Cardiac septum (tissue), 1 donor: ENCODE data around the gene AQR. TPM values are rescaled to one million over a fixed set of nuclear protein-coding genes. Genes with fewer than 3 reads are reported as not detected.

Experiments used
- DNase-seq: peaks from one replicate; pipeline ENCODE4 v3.0.0-alpha.2; 2020; ENCODE audit warnings: low spot score
- intact Hi-C: fragments of 100-400 bp; cut with DNase I; formaldehyde crosslinking; loops from one replicate; pipeline ENCODE4 v1.14.0; 2022
- long read RNA-seq: library from polyadenylated mRNA; unstranded; transcript quantifications from one replicate; pipeline ENCODE4 v2.0.0, GENCODE V29; 2021
- total RNA-seq: library from RNA; stranded (reverse); fragmentation: NEBNext Ultra II Directional; extraction: Animal tissue kit (Norgen Biotek cat#: 25700); gene quantifications from one replicate; pipeline ENCODE4 v1.2.1, GENCODE V29; 2021
- donor health status: DM: no; HTN: no; CAD: no.

Gene AQR
- 13.2 TPM for total RNA-seq
- long read RNA-seq, full-length matches to known transcripts = 7 of 11 reads
- long read RNA-seq, partial matches to known transcripts = 2 of 11 reads
- long read RNA-seq, other reads (novel, unspliced or antisense) = 2 of 11 reads

- intact Hi-C loops = loop anchor here (1.0 to 10.0 kb wide), 2 partner anchors 19 to 65 kb away; partner anchors contain the start of gene ZNF770
- peak; percentile 98 for DNase-seq
Observed at GRCh38 chr15:34969340-34970097, at the start of gene AQR. Gene AQR, minus strand, starts transcription at chr15:34969742. Its CDS starts 129 bp downstream, at chr15:34969613.

- DNase-seq = no peak
- intact Hi-C loops = no loop called here
Observed at GRCh38 chr15:35014241-35014640, 44.7 kb upstream of the AQR start.

- intact Hi-C loops = no loop called here
- no peak for DNase-seq
Observed at GRCh38 chr15:35013370-35013769, 43.8 kb upstream of the AQR start.

- no peak for DNase-seq
- intact Hi-C loops = no loop called here
Observed at GRCh38 chr15:35007397-35007796, 37.9 kb upstream of the AQR start.

- intact Hi-C loops = no loop called here
- no peak for DNase-seq
Observed at GRCh38 chr15:35005933-35006332, 36.4 kb upstream of the AQR start.

GRCh38 chr15:35003928-35004327 lies 34.4 kb upstream of the AQR start:
- DNase-seq = no peak
- intact Hi-C loops = no loop called here

GRCh38 chr15:35000511-35000910 lies 31.0 kb upstream of the AQR start:
- peak; percentile 85 for DNase-seq
- intact Hi-C loops = no loop called here

- no peak for DNase-seq
- intact Hi-C loops = no loop called here
Observed at GRCh38 chr15:34999906-35000305, 30.4 kb upstream of the AQR start.

- intact Hi-C loops = no loop called here
- DNase-seq = no peak
Observed at GRCh38 chr15:34994925-34995324, 25.4 kb upstream of the AQR start.

GRCh38 chr15:34993877-34994276 lies 24.3 kb upstream of the AQR start:
- DNase-seq = no peak
- intact Hi-C loops = no loop called here

GRCh38 chr15:34993412-34993811 lies 23.9 kb upstream of the AQR start:
- intact Hi-C loops = no loop called here
- no peak for DNase-seq

- peak; percentile 91 for DNase-seq
- intact Hi-C loops = loop anchor here (1.0 to 10.0 kb wide), 2 partner anchors 19 to 763 kb away; partner anchors contain the start of genes AQR and EMC4
Observed at GRCh38 chr15:34988027-34988902, 18.7 kb upstream of the AQR start, which contains the start of gene ZNF770. Gene ZNF770, minus strand, starts transcription at chr15:34988287. Its CDS starts 4,853 bp downstream, at chr15:34983434.

- no peak for DNase-seq
- intact Hi-C loops = loop anchor here (1.0 to 10.0 kb wide), 2 partner anchors 18 to 763 kb away; partner anchors contain the start of genes AQR and EMC4
Observed at GRCh38 chr15:34987609-34988026, 18.1 kb upstream of the AQR start.

GRCh38 chr15:34986771-34987480 lies 17.4 kb upstream of the AQR start:
- intact Hi-C loops = loop anchor here (10.0 kb wide), 1 partner anchor 762 kb away; the partner anchor contains the start of gene EMC4
- no peak for DNase-seq

GRCh38 chr15:34986326-34986725 lies 16.8 kb upstream of the AQR start:
- DNase-seq = no peak
- intact Hi-C loops = loop anchor here (10.0 kb wide), 1 partner anchor 762 kb away; the partner anchor contains the start of gene EMC4

GRCh38 chr15:34984889-34985630 lies 15.5 kb upstream of the AQR start:
- peak; percentile 79 for DNase-seq
- intact Hi-C loops = loop anchor here (10.0 kb wide), 1 partner anchor 760 kb away; the partner anchor contains the start of gene EMC4

GRCh38 chr15:34976743-34977142 lies 7.2 kb upstream of the AQR start:
- DNase-seq = no peak
- intact Hi-C loops = loop anchor here (10.0 kb wide), 1 partner anchor 58 kb away; no protein-coding TSS in a partner anchor

- intact Hi-C loops = loop anchor here (10.0 kb wide), 1 partner anchor 59 kb away; no protein-coding TSS in a partner anchor
- no peak for DNase-seq
Observed at GRCh38 chr15:34976073-34976472, 6.5 kb upstream of the AQR start.
